Breast epithelium (tissue), 3 donors: ENCODE data around the gene NAP1L4.

Experiments used
- CTCF ChIP-seq, 3 donors: fragments of 450-650 bp; IDR thresholded peaks; one replicate each; pipeline ENCODE4 v1.5.1; 2016 to 2017; ENCODE audit warnings: antibody characterized with exemption in 3 of 3, mild to moderate bottlenecking in 3 of 3, moderate library complexity in 3 of 3
- POLR2A ChIP-seq: fragments of 450-650 bp; IDR thresholded peaks from one replicate; pipeline ENCODE4 v1.6.1; 2016; ENCODE audit warnings: antibody characterized with exemption, mild to moderate bottlenecking, moderate library complexity

GRCh38 chr11:2921261-2921660, 70.9 kb downstream of the NAP1L4 start:
- TF ChIP-seq CTCF (IDR thresholded peaks at IDR 0.05) = no peak
- no peak for TF ChIP-seq POLR2A
